Ishikawa (cell line): ENCODE measurements around the gene CACUL1.

ENCODE experiments used
- CEBPB ChIP-seq: IDR thresholded peaks from 2 replicates; pipeline ENCODE4 v1.6.1; 2012
- CREB1 ChIP-seq: IDR thresholded peaks from 2 replicates; pipeline ENCODE4 v1.6.1; 2012; ENCODE audit warnings: low read depth
- EGR1 ChIP-seq: IDR thresholded peaks from 2 replicates; pipeline ENCODE4 v1.6.1; 2012
- EP300 ChIP-seq: IDR thresholded peaks from 2 replicates; pipeline ENCODE4 v1.6.1; 2012; ENCODE audit warnings: borderline replicate concordance
- FOXM1 ChIP-seq: IDR thresholded peaks from 2 replicates; pipeline ENCODE4 v1.6.1; 2012; ENCODE audit warnings: low read depth, borderline replicate concordance
- NFIC ChIP-seq: IDR thresholded peaks from 2 replicates; pipeline ENCODE4 v1.6.1; 2012
- RAD21 ChIP-seq: IDR thresholded peaks from 2 replicates; pipeline ENCODE4 v1.6.1; 2012; ENCODE audit warnings: low read depth
- REST ChIP-seq: IDR thresholded peaks from 2 replicates; pipeline ENCODE4 v1.6.1; 2012; ENCODE audit warnings: low read depth, mild to moderate bottlenecking
- TAF1 ChIP-seq: IDR thresholded peaks from 2 replicates; pipeline ENCODE4 v1.6.1; 2012; ENCODE audit warnings: low read depth, mild to moderate bottlenecking
- TCF12 ChIP-seq: IDR thresholded peaks from 2 replicates; pipeline ENCODE4 v1.6.1; 2012; ENCODE audit warnings: low read depth
- TEAD4 ChIP-seq: IDR thresholded peaks from 2 replicates; pipeline ENCODE4 v1.6.1; 2012
- YY1 ChIP-seq: IDR thresholded peaks from 2 replicates; pipeline ENCODE4 v1.6.1; 2012; ENCODE audit warnings: low read depth
- ZBTB7A ChIP-seq: IDR thresholded peaks from 2 replicates; pipeline ENCODE4 v1.6.1; 2012; ENCODE audit warnings: low read depth
- TF ChIP-seq, protein P1 (sequence below): IDR thresholded peaks from 2 replicates; pipeline ENCODE4 v1.6.1; 2012
- TF ChIP-seq, protein P2 (sequence below): IDR thresholded peaks from 2 replicates; pipeline ENCODE4 v1.6.1; 2012

The CACUL1 gene

DNA sequence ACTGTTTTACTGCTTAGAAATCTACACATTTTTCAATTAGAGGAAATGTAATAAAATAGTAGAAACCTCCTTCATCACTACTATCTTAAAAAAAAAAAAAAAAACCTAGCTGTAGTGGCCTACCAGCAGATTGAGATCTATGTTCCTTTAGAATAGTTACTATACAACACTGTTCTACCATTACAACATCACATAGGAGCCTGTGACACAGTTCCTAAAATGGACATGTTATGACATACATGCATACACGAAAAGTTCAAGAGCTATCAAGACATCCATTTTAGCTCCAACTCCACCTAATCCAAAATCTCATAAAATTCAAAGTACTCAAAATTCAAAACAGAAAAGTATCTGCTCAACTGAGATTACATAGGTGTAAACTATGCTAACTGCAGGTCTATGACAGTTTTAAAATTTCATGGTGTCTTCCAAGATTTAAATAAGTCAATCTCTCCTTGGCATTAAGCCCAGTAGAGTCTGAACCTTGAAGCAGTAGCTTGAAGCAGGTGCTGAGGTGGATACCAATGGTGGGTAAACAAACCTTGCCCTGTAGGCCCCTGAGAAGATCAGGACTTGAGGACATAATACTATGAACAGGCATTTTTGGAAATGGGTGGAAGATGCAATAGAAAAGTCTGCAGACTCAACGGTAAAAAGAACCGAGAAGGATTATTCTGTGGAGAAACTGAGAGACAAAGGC, 17.0 kb downstream of the CACUL1 start:
- TF ChIP-seq, protein P1, sequence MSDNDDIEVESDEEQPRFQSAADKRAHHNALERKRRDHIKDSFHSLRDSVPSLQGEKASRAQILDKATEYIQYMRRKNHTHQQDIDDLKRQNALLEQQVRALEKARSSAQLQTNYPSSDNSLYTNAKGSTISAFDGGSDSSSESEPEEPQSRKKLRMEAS: no peak
- TF ChIP-seq TEAD4: no peak
- TF ChIP-seq TCF12: no peak
- TF ChIP-seq YY1: no peak
- TF ChIP-seq ZBTB7A: no peak
- no peak for TF ChIP-seq EGR1
- TF ChIP-seq NFIC: no peak
- TF ChIP-seq TAF1: no peak
- TF ChIP-seq EP300: no peak

GRCh38 chr10:118735294-118735693, 19.5 kb downstream of the CACUL1 start:
- no peak for TF ChIP-seq REST
- TF ChIP-seq EGR1: no peak
- no peak for TF ChIP-seq FOXM1
- TF ChIP-seq NFIC: no peak

DNA sequence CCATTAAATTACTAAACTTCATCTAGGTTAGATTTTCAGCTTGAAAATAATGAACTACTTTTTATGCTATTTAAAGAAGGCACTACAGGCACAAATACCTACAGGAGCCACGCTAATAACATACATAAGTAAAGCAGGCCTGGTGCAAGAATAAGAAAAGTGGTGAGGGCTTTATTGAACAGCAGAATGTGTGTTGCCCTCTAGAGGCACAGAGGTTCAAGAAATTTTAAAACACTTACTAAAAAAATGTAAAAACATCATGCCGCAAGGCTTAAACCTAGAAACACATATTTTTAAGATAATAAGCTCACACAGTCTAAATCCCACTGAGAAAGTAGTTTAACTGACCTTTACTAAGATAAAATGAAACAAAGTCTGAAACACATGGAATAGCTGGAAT, 20.3 kb downstream of the CACUL1 start:
- TF ChIP-seq YY1 (no peak), TAF1 (no peak), RAD21 (no peak), EP300 (no peak), ZBTB7A (no peak), CREB1 (no peak)
- TF ChIP-seq, protein P2, sequence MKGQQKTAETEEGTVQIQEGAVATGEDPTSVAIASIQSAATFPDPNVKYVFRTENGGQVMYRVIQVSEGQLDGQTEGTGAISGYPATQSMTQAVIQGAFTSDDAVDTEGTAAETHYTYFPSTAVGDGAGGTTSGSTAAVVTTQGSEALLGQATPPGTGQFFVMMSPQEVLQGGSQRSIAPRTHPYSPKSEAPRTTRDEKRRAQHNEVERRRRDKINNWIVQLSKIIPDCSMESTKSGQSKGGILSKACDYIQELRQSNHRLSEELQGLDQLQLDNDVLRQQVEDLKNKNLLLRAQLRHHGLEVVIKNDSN: no peak
- TF ChIP-seq, protein P1: no peak

GRCh38 chr10:118732245-118733165, 22.3 kb downstream of the CACUL1 start:
- TF ChIP-seq CEBPB (no peak), TCF12 (no peak), TAF1 (no peak), ZBTB7A (no peak), NFIC (no peak)

DNA sequence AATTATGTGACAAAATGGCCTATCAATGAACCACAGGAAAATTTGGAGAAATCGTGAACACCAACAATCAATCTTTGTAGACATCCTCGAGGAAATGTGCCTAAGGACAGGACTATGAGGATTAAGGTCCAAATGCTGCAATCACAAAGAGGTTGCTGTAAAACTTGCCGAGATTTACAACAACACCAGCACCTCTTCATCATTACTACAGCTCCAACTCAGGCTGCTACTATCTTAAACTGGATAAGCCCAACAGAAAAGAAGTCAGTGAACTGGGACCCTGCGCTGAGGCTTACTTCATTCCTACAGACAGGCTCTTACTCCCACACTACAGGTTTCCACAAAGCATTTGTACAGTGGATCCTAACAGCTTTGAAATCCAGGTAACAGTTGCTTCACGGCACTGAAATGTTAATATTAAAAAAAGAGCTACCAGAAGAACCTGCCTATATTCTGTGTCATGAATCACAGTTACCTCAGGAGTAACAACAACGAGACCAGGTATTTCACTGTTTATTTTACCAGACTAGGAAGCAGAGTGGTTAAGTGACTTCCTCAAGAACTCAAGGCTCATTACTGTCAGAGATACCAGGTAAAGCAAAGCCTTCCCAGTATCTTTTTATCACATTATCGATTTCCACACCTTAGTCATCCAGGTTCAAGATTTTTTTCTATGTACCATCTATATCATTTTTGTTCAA, 23.9 kb downstream of the CACUL1 start:
- no peak for TF ChIP-seq REST
- no peak for TF ChIP-seq EGR1
- no peak for TF ChIP-seq CREB1
- no peak for TF ChIP-seq FOXM1
- TF ChIP-seq, protein P2: no peak
